Keratinocyte (primary cell): ENCODE measurements around the gene TUBGCP6. TPM values are rescaled to one million over a fixed set of nuclear protein-coding genes. Genes with fewer than 3 reads are reported as not detected.

Experiments used
- DNase-seq: peaks from one replicate; pipeline ENCODE4 v3.0.0-alpha.2; 2011; ENCODE audit warnings: low read depth, missing footprints, low spot score
- FAIRE-seq: peaks from 2 replicates; lab custom pipeline; 2011; peaks lifted over from hg19 to GRCh38; lab: Jason Lieb, UNC
- H2AFZ ChIP-seq: 2 replicates; pipeline ENCODE4 v1.6.0; 2012; ENCODE audit warnings: low read length, control low read depth, inconsistent platforms; ENCODE audit not compliant: control insufficient read depth
- H3K27ac ChIP-seq: 2 replicates; pipeline ENCODE4 v1.5.1; 2011; ENCODE audit warnings: low read length; ENCODE audit not compliant: control insufficient read depth, insufficient read depth
- H3K27me3 ChIP-seq: 3 replicates; pipeline ENCODE4 v1.6.0; 2011; ENCODE audit warnings: low read length; ENCODE audit not compliant: control insufficient read depth, insufficient read depth; ENCODE audit errors: extremely low read depth
- H3K36me3 ChIP-seq, 2 experiments: 2 replicates in 1 of 2; 3 replicates in 1 of 2; pipeline ENCODE4 v1.5.1; 2011; ENCODE audit warnings: low read length in 2 of 2, mild to moderate bottlenecking in 1 of 2; ENCODE audit not compliant: control insufficient read depth in 2 of 2, insufficient read depth in 2 of 2; ENCODE audit errors: extremely low read depth in 1 of 2
- H3K4me1 ChIP-seq: 3 replicates; pipeline ENCODE4 v1.5.1; 2011; ENCODE audit warnings: low read length; ENCODE audit not compliant: control insufficient read depth, insufficient read depth; ENCODE audit errors: extremely low read depth
- H3K4me2 ChIP-seq: 3 replicates; pipeline ENCODE4 v1.6.0; 2011; ENCODE audit warnings: low read depth, low read length; ENCODE audit not compliant: control insufficient read depth, insufficient read depth; ENCODE audit errors: extremely low read depth
- H3K4me3 ChIP-seq, 3 experiments: fragments of 200-600 bp in 1 of 3; sonication (generic) in 1 of 3; 2 replicates in 2 of 3; 3 replicates in 1 of 3; pipeline ENCODE4 v1.5.1; 2011 to 2016; ENCODE audit warnings: low read length in 3 of 3, mild to moderate bottlenecking in 3 of 3, control low read depth in 2 of 3, inconsistent platforms in 1 of 3, low read depth in 1 of 3, mixed read lengths in 1 of 3, mixed run types in 1 of 3, moderate library complexity in 1 of 3; ENCODE audit not compliant: control insufficient read depth in 2 of 3, insufficient read depth in 2 of 3; ENCODE audit errors: extremely low read depth in 1 of 3
- H3K79me2 ChIP-seq: 2 replicates; pipeline ENCODE4 v1.6.0; 2012; ENCODE audit warnings: low read length; ENCODE audit not compliant: control insufficient read depth, insufficient read depth
- H3K9ac ChIP-seq: 3 replicates; pipeline ENCODE4 v1.6.0; 2011; ENCODE audit warnings: low read length; ENCODE audit not compliant: control insufficient read depth, insufficient read depth; ENCODE audit errors: extremely low read depth
- H3K9me1 ChIP-seq: 3 replicates; pipeline ENCODE4 v1.6.0; 2011; ENCODE audit warnings: low read length; ENCODE audit not compliant: control insufficient read depth, insufficient read depth; ENCODE audit errors: extremely low read depth
- H3K9me3 ChIP-seq: 2 replicates; pipeline ENCODE4 v1.5.1; 2012; ENCODE audit warnings: low read depth, low read length; ENCODE audit not compliant: control insufficient read depth
- H4K20me1 ChIP-seq: 3 replicates; pipeline ENCODE4 v1.6.0; 2011; ENCODE audit warnings: low read length; ENCODE audit not compliant: control insufficient read depth, insufficient read depth; ENCODE audit errors: extremely low read depth
- CTCF ChIP-seq, 3 experiments: IDR thresholded peaks in 1 of 3; conservative IDR thresholded peaks in 1 of 3; optimal IDR thresholded peaks in 1 of 3; 2 replicates in 2 of 3; 3 replicates in 1 of 3; pipeline versions ENCODE3 to v1.5.1; 2011; ENCODE audit warnings: low read length in 3 of 3, mild to moderate bottlenecking in 3 of 3, moderate library complexity in 2 of 3, control low read depth in 1 of 3, inconsistent platforms in 1 of 3; ENCODE audit not compliant: insufficient read depth in 2 of 3; ENCODE audit errors: extremely low read depth in 1 of 3
- EZH2 ChIP-seq: IDR thresholded peaks from one replicate; pipeline ENCODE4 v1.6.1; 2012; ENCODE audit warnings: inconsistent platforms, mild to moderate bottlenecking, low read length, moderate library complexity
- dilution Hi-C: fragments of 300-500 bp; cut with MboI; formaldehyde crosslinking; loops from one replicate; pipeline ENCODE4 v1.7.0; 2020; ENCODE audit warnings: low sequenced_read_pairs; ENCODE audit not compliant: extremely low pct_ligation_motif_present
- polyA plus RNA-seq, 5 experiments: library from polyadenylated mRNA; depleted of rRNA in 3 of 5; stranded (reverse) in 3 of 5; stranded (forward) in 1 of 5; unstranded in 1 of 5; fragments of >200 nt; gene quantifications; 1 replicate in 1 of 5; 2 replicates in 3 of 5; 3 replicates in 1 of 5; pipeline versions ENCODE4 v1.2.1 to v1.2.3, GENCODE V29; 2011 to 2012; ENCODE audit warnings: missing spikeins in 2 of 5, low read depth in 1 of 5, low replicate concordance in 1 of 5

The TUBGCP6 gene
- polyA plus RNA-seq, 1 donor (not counting 4 experiments of a cell fraction or from before 2014, with no cell fraction given): 10.1 TPM

GRCh38 chr22:50197856-50198623 is 46.8 kb downstream of the TUBGCP6 start:
- H2AFZ ChIP-seq: no peak overlapping the region
- DNase-seq (no peak), FAIRE-seq (no peak)
- no peak overlapping the region for H3K9ac ChIP-seq
- dilution Hi-C loops: no loop called here
- peaks cover 17 to 28% of the 10 kb centered on the region in 2 experiments for H3K36me3 ChIP-seq
- peaks cover 11% of the 10 kb centered on the region for H3K4me1 ChIP-seq
- H3K4me2 ChIP-seq: no peak overlapping the region
- H3K9me1 ChIP-seq: peaks cover 2% of the 10 kb centered on the region
- TF ChIP-seq CTCF (optimal IDR thresholded peaks at IDR 0.05 in 1 of 3, IDR thresholded peaks at IDR 0.05 in 1 of 3, conservative IDR thresholded peaks at IDR 0.05 in 1 of 3; ENCODE audit: extremely low read depth in 1 of 3, insufficient read depth in 2 of 3, low read length in 3 of 3) (no peak), EZH2 (no peak)
- H4K20me1 ChIP-seq: no peaks in the 10 kb centered on the region
- H3K9me3 ChIP-seq: no peaks in the 10 kb centered on the region
- no peak overlapping the region for H3K27ac ChIP-seq
- no peak overlapping the region for H3K4me3 ChIP-seq
- peaks cover 21% of the 10 kb centered on the region for H3K79me2 ChIP-seq
- no peaks in the 10 kb centered on the region for H3K27me3 ChIP-seq

- no peak overlapping the region for H2AFZ ChIP-seq
- dilution Hi-C loops: no loop called here
- H3K4me3 ChIP-seq: no peak overlapping the region
- H3K27me3 ChIP-seq: no peaks in the 10 kb centered on the region
- H3K79me2 ChIP-seq: peaks cover 28% of the 10 kb centered on the region
- FAIRE-seq (no peak), DNase-seq (no peak)
- H3K27ac ChIP-seq: no peak overlapping the region
- no peaks in the 10 kb centered on the region for H3K9me3 ChIP-seq
- peaks cover 11% of the 10 kb centered on the region for H3K4me1 ChIP-seq
- H3K4me2 ChIP-seq: no peak overlapping the region
- peaks cover under 1% of the 10 kb centered on the region for H3K9me1 ChIP-seq
- H3K36me3 ChIP-seq: peaks cover 17 to 28% of the 10 kb centered on the region in 2 experiments
- no peaks in the 10 kb centered on the region for H4K20me1 ChIP-seq
- TF ChIP-seq EZH2 (no peak), CTCF (optimal IDR thresholded peaks at IDR 0.05 in 1 of 3, IDR thresholded peaks at IDR 0.05 in 1 of 3, conservative IDR thresholded peaks at IDR 0.05 in 1 of 3; ENCODE audit: extremely low read depth in 1 of 3, insufficient read depth in 2 of 3, low read length in 3 of 3) (no peak)
- H3K9ac ChIP-seq: no peak overlapping the region
Observed at GRCh38 chr22:50197000-50197800, 47.6 kb downstream of the TUBGCP6 start.
